Adipocyte (in vitro differentiated cells): ENCODE data around the gene MAST4.

ENCODE experiments used
- DNase-seq: peaks from one replicate; pipeline ENCODE4 v3.0.0-alpha.2; 2015; ENCODE audit warnings: low read depth
- H3K27me3 ChIP-seq: replicated peaks from 2 replicates; pipeline ENCODE4 v1.7.0; 2013; ENCODE audit warnings: mild to moderate bottlenecking, low read length, moderate library complexity; ENCODE audit not compliant: control insufficient read depth, insufficient read depth
- H3K36me3 ChIP-seq: 2 replicates; pipeline ENCODE4 v1.7.0; 2013; ENCODE audit warnings: low read length, mild to moderate bottlenecking, moderate library complexity; ENCODE audit not compliant: control insufficient read depth, insufficient read depth, severe bottlenecking
- H3K4me1 ChIP-seq: 2 replicates; pipeline ENCODE4 v1.7.0; 2013; ENCODE audit warnings: mild to moderate bottlenecking, low read length, moderate library complexity; ENCODE audit not compliant: control insufficient read depth, insufficient read depth
- H3K4me3 ChIP-seq: 2 replicates; pipeline ENCODE4 v1.7.0; 2013; ENCODE audit warnings: mild to moderate bottlenecking, low read length, moderate library complexity
- H3K9ac ChIP-seq: 2 replicates; pipeline ENCODE4 v1.7.0; 2013; ENCODE audit warnings: mild to moderate bottlenecking, low read length, moderate library complexity
- H3K9me3 ChIP-seq: 2 replicates; pipeline ENCODE4 v1.7.0; 2013; ENCODE audit warnings: mild to moderate bottlenecking, low read length, moderate library complexity; ENCODE audit not compliant: control insufficient read depth

MAST4 gene

DNA sequence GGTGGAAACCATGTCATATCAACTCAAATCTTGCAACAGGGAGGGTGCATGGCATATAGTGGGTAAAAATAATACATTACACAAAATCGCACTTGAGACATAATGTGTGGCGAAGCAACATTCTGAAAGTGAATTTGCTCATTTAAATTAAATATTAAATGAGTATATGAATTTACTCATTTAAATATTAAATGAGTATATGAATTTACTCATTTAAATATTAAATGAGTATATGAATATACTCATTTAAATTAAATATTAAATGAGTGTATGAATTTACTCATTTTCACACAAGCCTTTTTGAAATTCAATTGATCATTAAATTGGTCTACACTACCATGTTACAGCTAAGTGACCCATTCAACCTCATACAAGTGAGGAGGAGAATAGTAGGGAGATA, 10.5 kb downstream of the MAST4 start:
- DNase-seq, result no peak
- Histone ChIP-seq H3K36me3 (no peaks in the 10 kb centered on the region), H3K4me1 (peaks cover 16% of the 10 kb centered on the region), H3K9ac (no peak overlapping the region), H3K27me3 (peaks cover 37% of the 10 kb centered on the region), H3K4me3 (no peak overlapping the region), H3K9me3 (no peaks in the 10 kb centered on the region)

DNA sequence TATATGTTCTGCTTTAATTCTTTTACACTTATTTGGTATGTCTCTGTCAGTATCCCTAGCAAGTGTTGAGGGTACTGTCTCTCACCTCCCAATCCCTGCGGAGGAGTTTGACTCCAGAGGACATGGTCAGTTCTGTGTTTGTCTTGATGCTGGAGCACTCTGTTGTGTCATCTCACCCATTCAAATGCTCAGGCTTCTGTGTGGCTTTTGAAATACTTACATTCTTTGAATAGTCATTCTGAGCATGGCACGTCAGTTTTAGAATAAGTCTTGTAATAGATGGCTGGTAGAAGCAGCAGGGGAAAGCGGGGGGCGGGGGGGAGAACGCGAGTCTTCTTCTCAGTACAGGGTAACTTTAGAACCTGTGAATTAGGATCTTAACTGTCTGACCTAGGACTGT, 12.3 kb downstream of the MAST4 start:
- H3K36me3 ChIP-seq, result no peaks in the 10 kb centered on the region
- H3K4me1 ChIP-seq, result peaks cover 16% of the 10 kb centered on the region
- DNase-seq, result no peak
- H3K9me3 ChIP-seq, result no peaks in the 10 kb centered on the region
- H3K9ac ChIP-seq, result no peak overlapping the region
- no peak overlapping the region for H3K4me3 ChIP-seq
- peaks cover 21% of the 10 kb centered on the region for H3K27me3 ChIP-seq

DNA sequence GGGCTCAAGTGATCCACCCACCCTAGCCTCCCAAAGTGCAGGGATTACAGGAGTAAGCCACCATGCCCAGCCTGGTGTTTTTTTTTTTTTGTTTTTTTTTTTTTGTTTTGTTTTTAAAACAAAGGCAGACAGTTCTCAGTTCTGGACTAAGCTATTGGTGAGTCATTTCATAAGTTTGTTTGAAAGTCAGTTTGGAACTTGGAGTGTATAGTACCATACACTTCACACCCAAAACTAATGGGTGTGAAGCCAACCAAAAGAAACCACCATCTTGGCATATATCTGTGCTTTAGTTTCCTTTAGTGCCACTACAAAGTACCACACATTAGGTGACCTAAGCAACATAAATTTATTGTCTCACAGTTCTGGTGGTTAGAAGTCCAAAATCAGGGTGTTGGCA, 13.4 kb downstream of the MAST4 start:
- Histone ChIP-seq H3K27me3 (peaks cover 21% of the 10 kb centered on the region), H3K4me3 (no peak overlapping the region), H3K9ac (no peak overlapping the region), H3K36me3 (no peaks in the 10 kb centered on the region), H3K9me3 (no peaks in the 10 kb centered on the region), H3K4me1 (peaks cover 7% of the 10 kb centered on the region)
- DNase-seq, result no peak

DNA sequence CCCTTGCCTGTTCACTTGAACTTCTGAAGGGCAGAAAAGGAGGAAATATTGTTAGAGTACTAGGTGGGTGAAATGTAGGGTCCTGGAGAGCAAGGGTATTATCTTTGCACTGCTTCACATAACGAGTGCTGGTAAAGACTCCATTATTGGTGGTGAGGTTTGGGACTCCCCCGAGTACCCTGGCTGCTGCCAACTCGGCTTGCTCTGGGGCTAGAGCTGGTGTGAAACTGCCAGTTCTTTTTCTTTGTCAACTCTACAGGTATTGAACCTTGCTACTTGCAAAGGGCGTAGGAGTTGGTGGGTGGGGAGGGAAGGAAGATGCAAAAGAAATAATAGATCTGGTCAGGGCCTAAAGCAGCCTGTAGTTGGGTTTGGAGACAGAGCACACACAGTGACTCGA, 16.0 kb downstream of the MAST4 start:
- peaks cover 13% of the 10 kb centered on the region for H3K27me3 ChIP-seq
- no peak for DNase-seq

DNA sequence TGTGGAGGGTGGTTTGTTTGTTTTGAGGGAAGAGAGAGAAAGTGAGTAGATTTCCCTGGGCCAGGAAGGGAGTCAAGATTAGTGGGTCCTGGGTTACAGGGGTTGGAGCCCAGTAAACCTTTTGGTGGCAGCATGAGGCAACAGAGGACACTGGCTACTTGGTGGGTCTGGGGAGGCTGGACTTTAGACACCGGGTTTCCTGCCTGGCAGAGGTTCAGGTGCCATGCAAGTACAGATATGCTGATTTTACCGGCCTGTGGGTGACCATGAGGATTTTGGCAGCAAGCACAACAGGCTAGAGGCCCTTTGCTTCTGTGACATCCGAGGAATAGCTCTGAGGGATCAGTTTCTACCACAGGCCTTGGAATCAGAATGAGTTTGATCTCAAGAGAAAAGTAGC, 18.9 kb downstream of the MAST4 start:
- H3K36me3 ChIP-seq, result no peaks in the 10 kb centered on the region
- no peaks in the 10 kb centered on the region for H3K9me3 ChIP-seq
- no peaks in the 10 kb centered on the region for H3K4me1 ChIP-seq
- no peak overlapping the region for H3K9ac ChIP-seq
- H3K4me3 ChIP-seq, result no peak overlapping the region
- peaks cover 13% of the 10 kb centered on the region for H3K27me3 ChIP-seq
- no peak for DNase-seq

More for the DNA sequence above, 16.0 kb downstream of the MAST4 start:
- no peaks in the 10 kb centered on the region for H3K36me3 ChIP-seq
- no peak overlapping the region for H3K9ac ChIP-seq
- H3K4me1 ChIP-seq, result no peaks in the 10 kb centered on the region
- H3K4me3 ChIP-seq, result no peak overlapping the region
- H3K9me3 ChIP-seq, result no peaks in the 10 kb centered on the region

DNA sequence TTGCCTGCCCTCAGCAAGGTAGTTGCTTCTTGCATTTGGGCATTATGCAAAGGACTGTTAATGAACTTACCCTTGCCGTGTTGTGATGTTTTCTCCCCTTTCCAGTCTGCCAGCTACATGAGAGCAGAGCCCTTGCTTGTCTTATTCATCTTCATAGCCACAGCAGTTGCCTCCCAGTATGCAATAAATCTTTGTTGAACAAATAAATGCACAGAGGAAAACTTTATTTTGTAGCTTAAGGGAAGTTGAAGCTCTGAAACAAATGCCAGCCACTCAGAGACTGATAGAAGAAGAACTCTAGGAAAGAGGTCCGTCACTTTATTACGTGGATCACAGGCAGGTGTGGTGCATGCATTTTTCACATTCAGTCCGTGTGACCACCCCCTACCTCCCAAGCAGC, 19.7 kb downstream of the MAST4 start:
- no peaks in the 10 kb centered on the region for H3K9me3 ChIP-seq
- H3K27me3 ChIP-seq, result peaks cover 9% of the 10 kb centered on the region
- H3K9ac ChIP-seq, result no peak overlapping the region
- no peak overlapping the region for H3K4me3 ChIP-seq
- H3K4me1 ChIP-seq, result no peaks in the 10 kb centered on the region
- H3K36me3 ChIP-seq, result no peaks in the 10 kb centered on the region
- no peak for DNase-seq

DNA sequence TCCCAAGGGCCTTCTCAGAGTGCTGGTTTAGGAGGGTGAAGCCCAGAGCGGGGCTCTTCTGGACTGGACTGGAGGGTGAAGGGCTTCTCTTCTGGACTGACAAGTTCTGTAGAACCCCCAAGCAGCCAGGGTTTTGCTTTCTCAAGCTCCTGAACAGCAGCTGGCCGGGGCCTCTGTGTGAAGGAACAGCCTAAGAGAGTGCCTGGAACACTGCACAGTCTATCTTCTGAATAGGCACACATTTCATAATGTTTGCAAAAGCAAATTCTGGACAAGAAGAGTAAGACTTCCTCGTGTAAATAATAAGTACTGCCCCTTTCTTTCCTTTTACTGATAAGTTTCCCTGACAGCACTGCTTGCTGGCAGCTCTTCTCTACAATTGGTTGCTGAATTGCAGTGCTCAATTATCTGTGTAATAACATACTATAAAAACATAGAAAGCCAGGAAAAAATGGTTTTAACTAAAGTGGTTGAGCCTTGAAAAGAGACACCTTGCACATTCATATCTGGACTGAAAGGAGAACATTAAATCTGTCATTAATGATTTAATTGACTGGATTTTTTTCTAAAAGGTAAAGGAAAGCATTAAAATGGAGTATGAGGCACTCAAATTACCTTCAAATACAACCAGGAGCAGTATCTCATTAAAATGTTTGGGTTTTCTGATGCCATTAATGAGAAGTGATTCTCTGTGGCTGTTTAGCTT, 20.5 kb downstream of the MAST4 start:
- no peak overlapping the region for H3K4me3 ChIP-seq
- no peak overlapping the region for H3K9ac ChIP-seq
- H3K36me3 ChIP-seq, result no peaks in the 10 kb centered on the region
- no peaks in the 10 kb centered on the region for H3K9me3 ChIP-seq
- H3K4me1 ChIP-seq, result no peaks in the 10 kb centered on the region
- DNase-seq, result no peak
- H3K27me3 ChIP-seq, result peaks cover 4% of the 10 kb centered on the region

DNA sequence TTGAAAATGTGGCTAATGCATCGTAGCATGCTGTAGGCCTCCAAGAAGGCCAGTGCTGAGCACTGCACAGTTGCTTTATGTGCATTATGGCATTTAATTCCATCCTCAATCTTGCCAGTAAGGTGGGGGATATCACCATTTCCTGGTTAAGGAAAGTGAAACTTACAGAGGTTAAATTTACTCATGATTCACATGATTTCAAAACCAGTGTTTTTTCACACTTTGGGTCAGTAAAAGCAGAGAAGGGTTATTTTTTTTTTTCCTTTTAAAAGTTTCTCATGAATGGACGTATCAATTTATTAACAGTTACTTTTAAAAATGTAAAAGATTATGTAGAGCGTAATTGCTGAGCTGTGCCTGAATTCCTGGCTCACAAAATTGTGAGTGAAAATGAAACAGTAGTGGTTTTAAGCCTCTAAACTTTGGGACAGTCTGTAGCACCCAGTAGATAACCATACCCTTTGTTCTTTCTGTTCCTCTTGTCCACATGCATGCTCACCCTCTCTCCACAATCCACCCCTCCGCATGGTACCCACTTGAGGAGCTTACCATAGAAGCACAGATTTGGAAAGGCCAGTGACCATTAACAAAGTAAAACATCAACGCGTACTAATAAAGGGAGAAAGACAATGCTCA, 21.2 kb downstream of the MAST4 start:
- Histone ChIP-seq H3K9ac (no peak overlapping the region), H3K27me3 (peaks cover 4% of the 10 kb centered on the region), H3K4me1 (no peaks in the 10 kb centered on the region), H3K36me3 (no peaks in the 10 kb centered on the region), H3K4me3 (no peak overlapping the region), H3K9me3 (no peaks in the 10 kb centered on the region)
- DNase-seq, result no peak

DNA sequence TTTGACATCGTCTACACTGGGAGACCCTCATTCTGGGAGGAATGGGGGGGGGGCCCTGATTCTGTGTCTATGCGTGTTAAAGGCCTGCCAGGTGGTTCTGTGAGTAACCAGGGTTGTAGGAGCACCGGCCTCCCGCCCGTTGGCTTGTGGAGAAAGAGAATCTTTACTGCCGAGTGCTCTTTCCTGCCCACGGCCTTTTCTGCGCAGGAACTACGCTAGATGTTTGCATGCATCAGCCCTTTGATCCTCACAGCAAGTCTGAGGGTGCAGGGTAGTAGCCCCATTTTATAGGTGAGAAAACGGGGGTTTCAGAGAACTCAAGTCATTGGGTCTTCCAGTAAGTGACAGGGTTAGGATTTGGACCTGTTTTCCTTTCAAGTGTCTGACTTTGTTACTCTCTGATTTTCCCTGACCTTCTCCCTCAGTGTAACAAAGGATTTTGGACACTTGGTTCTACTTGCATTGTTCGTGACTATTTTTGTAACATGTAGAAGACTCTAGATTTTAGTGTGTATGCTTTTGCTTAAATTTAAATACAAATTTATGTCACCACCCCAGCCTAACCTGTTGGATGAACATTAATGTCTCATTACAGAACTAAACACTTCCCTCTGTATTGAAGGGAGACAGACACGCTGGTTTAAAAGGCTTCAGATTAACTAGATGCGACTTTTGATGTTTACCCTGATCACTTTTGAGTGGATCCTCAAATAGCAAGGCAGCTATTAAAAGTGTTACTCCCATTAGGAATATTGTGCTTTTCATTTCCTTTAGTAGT, 22.0 kb downstream of the MAST4 start:
- no peaks in the 10 kb centered on the region for H3K36me3 ChIP-seq
- no peak for DNase-seq
- H3K27me3 ChIP-seq, result peaks cover 4% of the 10 kb centered on the region
- H3K4me1 ChIP-seq, result no peaks in the 10 kb centered on the region
- H3K4me3 ChIP-seq, result no peak overlapping the region
- no peaks in the 10 kb centered on the region for H3K9me3 ChIP-seq
- no peak overlapping the region for H3K9ac ChIP-seq

DNA sequence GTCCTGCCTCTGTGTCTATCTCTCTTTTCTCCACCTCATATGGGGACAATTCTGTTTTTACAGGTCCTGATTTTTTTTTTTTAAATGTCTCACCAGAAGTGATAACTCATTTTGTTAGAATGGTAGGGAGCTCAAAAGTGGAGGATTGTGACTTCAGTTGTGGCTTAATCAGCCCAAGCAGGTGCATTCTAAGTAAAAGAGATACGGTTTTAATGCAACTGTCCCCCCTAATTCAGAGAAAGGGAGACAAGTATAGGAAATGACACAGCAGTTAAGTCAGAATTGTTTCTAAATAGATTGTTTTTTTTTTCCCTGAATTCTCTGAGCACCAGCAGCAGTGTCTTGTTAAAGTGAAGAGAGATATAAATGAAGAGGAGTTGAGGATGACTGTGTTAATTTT, 24.5 kb downstream of the MAST4 start:
- Histone ChIP-seq H3K9ac (no peak overlapping the region), H3K9me3 (peaks cover 6% of the 10 kb centered on the region), H3K4me1 (no peaks in the 10 kb centered on the region), H3K27me3 (no peaks in the 10 kb centered on the region), H3K36me3 (no peaks in the 10 kb centered on the region), H3K4me3 (no peak overlapping the region)
- DNase-seq, result no peak

DNA sequence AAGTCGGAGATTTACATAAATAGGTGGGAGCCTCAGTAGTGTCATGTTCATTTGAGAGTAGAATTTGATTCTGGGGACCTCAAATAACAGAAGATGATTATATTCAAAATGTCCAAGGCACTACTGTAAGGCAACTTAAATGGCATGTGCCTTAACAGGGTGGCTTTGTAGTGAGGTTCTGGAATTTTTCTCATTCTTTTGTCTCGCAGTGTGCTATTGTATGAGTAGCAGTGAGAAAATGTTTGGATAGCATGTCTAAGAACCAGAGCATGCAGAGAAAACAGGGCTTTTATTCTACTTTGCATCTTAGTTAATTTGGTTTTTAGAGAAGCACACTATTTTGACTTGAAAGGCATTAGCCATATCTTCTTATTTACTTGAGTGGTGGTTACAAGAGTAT, 25.0 kb downstream of the MAST4 start:
- no peaks in the 10 kb centered on the region for H3K36me3 ChIP-seq
- H3K9ac ChIP-seq, result no peak overlapping the region
- no peak for DNase-seq
- no peaks in the 10 kb centered on the region for H3K27me3 ChIP-seq
- H3K4me3 ChIP-seq, result no peak overlapping the region
- H3K4me1 ChIP-seq, result no peaks in the 10 kb centered on the region
- peaks cover 6% of the 10 kb centered on the region for H3K9me3 ChIP-seq
